Activated naive CD4-positive, alpha-beta T cell treated with anti-CD3 and anti-CD28 coated beads, Interleukin-2, amount 10 ng/mL, durations not matched to agents 5 hours and 36 hours (primary cell): ENCODE data around the gene HTN1. TPM values are rescaled to one million over a fixed set of nuclear protein-coding genes. Genes with fewer than 3 reads are reported as not detected.

Source experiments
- total RNA-seq, 2 experiments: library from RNA; stranded (reverse); gene quantifications; one replicate each; pipeline ENCODE4 v1.2.3, GENCODE V29; 2021

The HTN1 gene
- not detected for total RNA-seq

GRCh38 chr4:70050138-70050537, at the start of gene HTN1:
HTN1 (plus strand) TSS chr4:70050438; CDS start chr4:70053077, 2,639 bp downstream.

GRCh38 chr4:70028159-70028558, 22.1 kb upstream of the HTN1 start, which contains the start of gene HTN3:
HTN3 (plus strand) TSS chr4:70028459; CDS start chr4:70030741, 2,282 bp downstream.

Other genes with a start within 250 kb of the HTN1 start
- not detected for gene SULT1E1, start 190.3 kb upstream of the HTN1 start, total RNA-seq
- gene CSN1S1, start 119.4 kb upstream of the HTN1 start, total RNA-seq = not detected
- gene CSN2, start 84.7 kb upstream of the HTN1 start, total RNA-seq = not detected
- not detected for gene STATH, start 54.5 kb upstream of the HTN1 start, total RNA-seq
- not detected for gene HTN3, start 22.0 kb upstream of the HTN1 start, total RNA-seq
- gene PRR27, start 103.8 kb downstream of the HTN1 start, total RNA-seq = not detected
- not detected for gene ODAM, start 145.3 kb downstream of the HTN1 start, total RNA-seq
- gene FDCSP, start 175.7 kb downstream of the HTN1 start, total RNA-seq = not detected
- not detected for gene CSN3, start 192.2 kb downstream of the HTN1 start, total RNA-seq